Measurements from ENCODE around the gene CACNA2D3.

The CACNA2D3 gene

DNA sequence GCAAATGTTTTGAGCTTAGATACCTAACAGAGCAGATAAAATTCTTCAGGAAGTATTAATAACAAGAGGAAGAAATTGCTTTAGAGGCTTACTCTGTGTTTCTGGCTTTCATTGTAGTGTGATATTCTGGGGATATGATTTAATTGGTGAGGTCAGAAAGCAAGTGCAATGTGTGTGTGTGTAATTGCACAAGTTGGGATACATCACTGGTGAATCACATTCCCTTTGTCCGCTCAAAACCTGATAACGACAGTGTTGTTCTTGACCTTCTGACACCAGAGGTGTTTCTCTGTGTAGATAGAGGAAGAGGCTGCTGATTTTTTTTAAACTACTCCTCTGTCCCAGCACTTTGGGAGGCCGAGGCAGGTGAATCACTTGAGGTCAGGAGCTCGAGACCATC is 161.1 kb downstream of the CACNA2D3 start:
- FAIRE-seq = no peak
- DNase-seq (ENCODE audit: insufficient read length, low spot score) = no peak
- TF ChIP-seq, protein P1, sequence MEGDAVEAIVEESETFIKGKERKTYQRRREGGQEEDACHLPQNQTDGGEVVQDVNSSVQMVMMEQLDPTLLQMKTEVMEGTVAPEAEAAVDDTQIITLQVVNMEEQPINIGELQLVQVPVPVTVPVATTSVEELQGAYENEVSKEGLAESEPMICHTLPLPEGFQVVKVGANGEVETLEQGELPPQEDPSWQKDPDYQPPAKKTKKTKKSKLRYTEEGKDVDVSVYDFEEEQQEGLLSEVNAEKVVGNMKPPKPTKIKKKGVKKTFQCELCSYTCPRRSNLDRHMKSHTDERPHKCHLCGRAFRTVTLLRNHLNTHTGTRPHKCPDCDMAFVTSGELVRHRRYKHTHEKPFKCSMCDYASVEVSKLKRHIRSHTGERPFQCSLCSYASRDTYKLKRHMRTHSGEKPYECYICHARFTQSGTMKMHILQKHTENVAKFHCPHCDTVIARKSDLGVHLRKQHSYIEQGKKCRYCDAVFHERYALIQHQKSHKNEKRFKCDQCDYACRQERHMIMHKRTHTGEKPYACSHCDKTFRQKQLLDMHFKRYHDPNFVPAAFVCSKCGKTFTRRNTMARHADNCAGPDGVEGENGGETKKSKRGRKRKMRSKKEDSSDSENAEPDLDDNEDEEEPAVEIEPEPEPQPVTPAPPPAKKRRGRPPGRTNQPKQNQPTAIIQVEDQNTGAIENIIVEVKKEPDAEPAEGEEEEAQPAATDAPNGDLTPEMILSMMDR (IDR thresholded peaks at IDR 0.05; ENCODE audit: insufficient read depth, missing control alignments) = no peak

DNA sequence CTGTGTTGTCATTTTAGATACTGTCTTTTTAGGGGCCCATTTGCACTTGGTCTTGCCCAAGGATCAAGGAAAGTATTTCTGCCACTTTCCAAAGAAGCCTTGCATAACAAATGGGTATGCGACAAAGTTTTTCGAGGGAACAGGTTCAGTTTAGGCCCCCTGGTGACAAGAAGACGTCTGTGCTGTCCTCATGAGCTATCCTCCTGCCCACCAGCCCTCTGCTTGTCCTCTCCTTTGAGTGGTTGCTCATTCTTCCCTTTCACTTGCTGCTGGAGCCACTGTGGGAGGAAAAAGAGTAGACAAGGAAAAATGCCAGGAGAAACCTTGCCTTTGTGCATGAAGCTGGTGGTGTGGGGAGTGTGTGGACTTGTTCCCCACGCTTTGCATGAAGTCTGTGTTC is 171.9 kb downstream of the CACNA2D3 start:
- DNase-seq (ENCODE audit: insufficient read length, low spot score) (no peak), FAIRE-seq (no peak)
- TF ChIP-seq, protein P1 (IDR thresholded peaks at IDR 0.05; ENCODE audit: insufficient read depth, missing control alignments) = no peak

DNA sequence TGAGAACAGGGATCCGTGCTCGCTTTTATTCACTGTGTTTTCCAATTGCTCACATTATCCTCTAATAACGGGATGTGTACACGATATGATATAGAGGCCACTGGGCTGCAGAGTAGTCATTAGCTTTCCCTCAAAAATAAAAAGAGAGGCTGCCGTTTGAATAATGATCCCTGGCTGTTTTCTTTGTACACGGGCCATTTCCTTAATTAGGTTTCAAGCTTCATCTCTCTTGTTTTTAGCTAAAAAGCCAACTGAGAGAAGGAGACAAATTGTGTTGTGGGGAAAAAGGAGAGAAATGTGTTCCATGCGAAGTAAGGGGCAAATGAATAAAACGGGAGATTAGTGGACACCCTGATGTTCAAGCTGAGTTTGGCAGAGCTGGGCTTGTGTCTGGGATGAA is 174.2 kb downstream of the CACNA2D3 start:
- TF ChIP-seq, protein P1 (IDR thresholded peaks at IDR 0.05; ENCODE audit: insufficient read depth, missing control alignments) = no peak
- DNase-seq (ENCODE audit: insufficient read length, low spot score) (no peak), FAIRE-seq (no peak)

DNA sequence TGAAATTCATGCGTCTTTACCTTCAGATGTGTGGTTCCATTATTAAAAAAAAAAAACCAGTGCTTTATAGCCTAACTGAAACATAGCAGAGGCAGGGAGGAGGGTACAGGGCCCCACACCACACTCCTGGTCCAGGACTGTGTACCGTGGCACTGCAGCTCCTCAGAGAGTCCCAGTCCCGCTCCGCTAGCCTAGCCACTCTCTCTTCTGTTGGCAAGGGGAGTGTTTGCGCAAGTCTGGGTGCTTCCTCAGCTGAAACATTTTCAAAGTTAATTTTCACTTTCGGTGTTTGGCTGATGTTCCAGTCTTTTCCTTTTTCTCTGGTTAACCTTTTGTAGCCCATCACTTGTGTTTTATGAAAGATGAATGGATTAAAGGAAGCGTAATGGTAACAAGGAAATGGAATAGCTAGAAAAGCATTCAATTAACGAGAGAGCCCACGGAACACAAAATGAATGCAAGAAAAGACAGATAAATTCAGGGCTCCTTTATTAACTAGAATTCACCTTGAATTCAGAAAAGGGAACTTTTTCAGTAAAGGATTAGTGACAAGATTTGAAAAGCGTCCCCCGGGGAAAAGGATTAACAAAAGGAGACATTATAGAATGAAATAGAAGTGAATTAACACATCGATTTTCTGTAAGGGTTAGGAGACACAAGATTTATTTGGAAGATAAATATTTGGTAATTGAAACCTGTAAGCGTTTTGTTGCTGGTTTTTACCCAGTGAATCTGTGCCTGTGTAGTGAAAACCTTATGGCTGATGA is 177.0 kb downstream of the CACNA2D3 start:
- DNase-seq (ENCODE audit: insufficient read length, low spot score) = no peak
- TF ChIP-seq, protein P1 (IDR thresholded peaks at IDR 0.05; ENCODE audit: insufficient read depth, missing control alignments) = no peak
- no peak for FAIRE-seq

DNA sequence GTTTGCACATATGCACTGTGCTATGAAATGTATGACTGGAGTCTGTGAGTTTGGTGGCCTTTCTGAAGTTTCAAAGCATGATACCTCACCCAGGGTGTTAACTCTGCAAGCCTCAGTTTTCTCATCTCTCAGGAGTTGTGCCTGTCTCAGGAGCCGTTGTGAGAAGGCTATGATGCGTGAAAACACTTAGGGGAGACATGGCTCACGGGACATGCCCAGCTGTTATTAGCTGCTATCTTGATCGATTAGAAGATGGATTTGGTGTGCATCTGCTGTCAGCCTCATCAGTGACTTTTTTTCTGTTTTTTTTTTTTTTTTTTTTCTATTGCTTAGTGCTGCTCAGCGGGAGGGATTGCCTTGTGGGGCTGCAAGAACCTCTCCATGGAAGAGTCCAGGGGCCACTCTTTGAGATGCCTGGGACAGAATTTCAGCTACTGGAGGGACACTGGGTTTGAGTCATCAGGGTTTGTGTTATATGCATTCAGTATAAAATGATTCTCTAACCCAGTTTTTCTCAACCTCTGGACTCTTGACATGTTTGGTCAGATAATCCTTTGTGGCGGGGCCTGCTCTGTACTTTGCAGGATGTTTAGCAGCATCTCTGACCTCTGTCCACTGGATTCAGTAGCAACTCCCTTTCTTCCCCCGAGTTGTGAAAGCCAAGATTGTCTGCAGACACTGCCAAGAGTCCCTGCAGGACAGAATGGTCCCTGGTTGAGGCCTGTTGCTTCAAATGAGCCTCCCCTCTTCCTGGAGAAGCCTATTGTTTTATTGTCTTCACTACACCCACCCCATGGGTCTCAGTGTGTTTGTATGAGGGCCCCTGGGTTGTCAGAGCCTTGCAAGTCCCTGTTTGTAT is 181.4 kb downstream of the CACNA2D3 start:
- DNase-seq (ENCODE audit: insufficient read length, low spot score) = no peak
- FAIRE-seq = no peak
- TF ChIP-seq, protein P1 (IDR thresholded peaks at IDR 0.05; ENCODE audit: insufficient read depth, missing control alignments) = no peak

DNA sequence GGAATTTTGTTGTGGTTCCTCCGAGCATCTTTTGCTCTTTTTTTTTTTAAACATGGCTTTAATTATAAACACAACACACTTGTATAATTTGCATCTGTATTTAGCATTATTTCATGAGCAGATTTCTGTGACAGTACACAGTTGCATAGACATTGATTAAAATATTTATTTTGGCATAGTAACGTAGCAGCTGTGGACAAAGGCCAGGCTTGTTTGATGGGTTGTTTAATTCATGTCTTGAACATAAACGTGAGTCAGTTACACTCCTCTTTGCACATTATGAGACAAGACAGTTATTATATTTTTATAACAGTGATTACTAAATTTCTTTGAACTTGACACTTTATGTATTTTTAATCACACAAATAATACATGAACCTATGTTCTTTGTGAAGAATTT is 182.5 kb downstream of the CACNA2D3 start:
- TF ChIP-seq, protein P1 (IDR thresholded peaks at IDR 0.05; ENCODE audit: insufficient read depth, missing control alignments) = no peak
- no peak for FAIRE-seq
- DNase-seq (ENCODE audit: insufficient read length, low spot score) = no peak

Measured in D721Med (cell line).